HCT116 (cell line): Measurements from ENCODE around the gene ORC3.

Experiments
- CBX3 ChIP-seq: IDR thresholded peaks from 2 replicates; pipeline ENCODE4 v1.6.1; 2012; ENCODE audit warnings: low read depth
- CEBPB ChIP-seq: IDR thresholded peaks from 2 replicates; pipeline ENCODE4 v1.6.1; 2012; ENCODE audit warnings: low read depth
- EZH2 ChIP-seq: fragments of 200-600 bp; sonication (generic); IDR thresholded peaks from 2 replicates; pipeline ENCODE4 v1.6.1; 2017; ENCODE audit warnings: antibody characterized with exemption, mixed run types
- EZH2phosphoT487 ChIP-seq: fragments of 200-600 bp; IDR thresholded peaks from 2 replicates; pipeline ENCODE4 v1.6.1; 2018; ENCODE audit warnings: antibody characterized with exemption, borderline replicate concordance
- FOSL1 ChIP-seq: IDR thresholded peaks from 2 replicates; pipeline ENCODE4 v1.6.1; 2012; ENCODE audit warnings: low read depth
- MAX ChIP-seq: IDR thresholded peaks from 2 replicates; pipeline ENCODE4 v1.6.1; 2012
- POLR2A ChIP-seq: IDR thresholded peaks from 2 replicates; pipeline ENCODE4 v1.7.0; 2011; ENCODE audit warnings: borderline replicate concordance; ENCODE audit not compliant: insufficient read depth, insufficient read length; ENCODE audit errors: extremely low read depth
- POLR2AphosphoS5 ChIP-seq: IDR thresholded peaks from 2 replicates; pipeline ENCODE4 v1.6.1; 2011; ENCODE audit warnings: mild to moderate bottlenecking, low read depth, low read length, moderate library complexity
- SIN3A ChIP-seq: IDR thresholded peaks from 2 replicates; pipeline ENCODE4 v1.6.1; 2012; ENCODE audit warnings: low read depth
- TCF7L2 ChIP-seq: IDR thresholded peaks from 2 replicates; pipeline ENCODE4 v1.7.0; 2011; ENCODE audit warnings: borderline replicate concordance, inconsistent platforms; ENCODE audit not compliant: insufficient read depth, insufficient read length; ENCODE audit errors: extremely low read depth
- YY1 ChIP-seq: IDR thresholded peaks from 2 replicates; pipeline ENCODE4 v1.6.1; 2011; ENCODE audit warnings: low read length, low read depth, moderate library complexity, mild to moderate bottlenecking; ENCODE audit not compliant: insufficient replicate concordance; ENCODE audit errors: extremely low read depth
- ZBTB33 ChIP-seq: IDR thresholded peaks from 2 replicates; pipeline ENCODE4 v1.6.1; 2011; ENCODE audit warnings: mild to moderate bottlenecking, low read length, moderate library complexity; ENCODE audit not compliant: insufficient replicate concordance; ENCODE audit errors: extremely low read depth
- ZNF274 ChIP-seq: fragments of 200-500 bp; sonication (Bioruptor generic); IDR thresholded peaks from 2 replicates; pipeline ENCODE4 v1.6.1; 2014; ENCODE audit warnings: mild to moderate bottlenecking, low read depth, low read length, inconsistent platforms
- TF ChIP-seq, protein P1 (sequence below), 3 experiments: fragments of 200-600 bp in 1 of 3; sonication (generic) in 1 of 3; IDR thresholded peaks in 2 of 3; conservative IDR thresholded peaks in 1 of 3; 2 replicates each; pipeline ENCODE4 v1.5.1; 2012 to 2017; ENCODE audit warnings: low read depth in 2 of 3, low read length in 2 of 3, antibody characterized with exemption in 1 of 3, borderline replicate concordance in 1 of 3, control low read depth in 1 of 3, mild to moderate bottlenecking in 1 of 3, mixed read lengths in 1 of 3, mixed run types in 1 of 3, moderate library complexity in 1 of 3; ENCODE audit not compliant: insufficient read depth in 1 of 3

- TF ChIP-seq, protein P1, sequence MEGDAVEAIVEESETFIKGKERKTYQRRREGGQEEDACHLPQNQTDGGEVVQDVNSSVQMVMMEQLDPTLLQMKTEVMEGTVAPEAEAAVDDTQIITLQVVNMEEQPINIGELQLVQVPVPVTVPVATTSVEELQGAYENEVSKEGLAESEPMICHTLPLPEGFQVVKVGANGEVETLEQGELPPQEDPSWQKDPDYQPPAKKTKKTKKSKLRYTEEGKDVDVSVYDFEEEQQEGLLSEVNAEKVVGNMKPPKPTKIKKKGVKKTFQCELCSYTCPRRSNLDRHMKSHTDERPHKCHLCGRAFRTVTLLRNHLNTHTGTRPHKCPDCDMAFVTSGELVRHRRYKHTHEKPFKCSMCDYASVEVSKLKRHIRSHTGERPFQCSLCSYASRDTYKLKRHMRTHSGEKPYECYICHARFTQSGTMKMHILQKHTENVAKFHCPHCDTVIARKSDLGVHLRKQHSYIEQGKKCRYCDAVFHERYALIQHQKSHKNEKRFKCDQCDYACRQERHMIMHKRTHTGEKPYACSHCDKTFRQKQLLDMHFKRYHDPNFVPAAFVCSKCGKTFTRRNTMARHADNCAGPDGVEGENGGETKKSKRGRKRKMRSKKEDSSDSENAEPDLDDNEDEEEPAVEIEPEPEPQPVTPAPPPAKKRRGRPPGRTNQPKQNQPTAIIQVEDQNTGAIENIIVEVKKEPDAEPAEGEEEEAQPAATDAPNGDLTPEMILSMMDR (IDR thresholded peaks at IDR 0.05 in 2 of 3, conservative IDR thresholded peaks at IDR 0.05 in 1 of 3; ENCODE audit: borderline replicate concordance in 1 of 3, insufficient read depth in 1 of 3, low read depth in 2 of 3, low read length in 2 of 3): no peak
- TF ChIP-seq EZH2: no peak
- no peak for TF ChIP-seq EZH2phosphoT487
- no peak for TF ChIP-seq ZBTB33
- no peak for TF ChIP-seq POLR2A
- no peak for TF ChIP-seq POLR2AphosphoS5
- no peak for TF ChIP-seq CEBPB
- TF ChIP-seq CBX3: no peak
- TF ChIP-seq MAX: no peak
- no peak for TF ChIP-seq YY1
- TF ChIP-seq SIN3A: no peak
- TF ChIP-seq TCF7L2: no peak
- no peak for TF ChIP-seq ZNF274
- TF ChIP-seq FOSL1: no peak
Observed at GRCh38 chr6:87555506-87555905, 34.4 kb upstream of the ORC3 start.
